HepG2 (cell line): ENCODE data around the gene TTC9. TPM values are rescaled to one million over a fixed set of nuclear protein-coding genes. Genes with fewer than 3 reads are reported as not detected.

ENCODE experiments used
- CENPT ChIP-seq: sonication (generic); formaldehyde crosslinking; IDR thresholded peaks from 2 replicates; pipeline ENCODE4 v1.8.0; 2022; ENCODE audit warnings: low read depth, mild to moderate bottlenecking, moderate library complexity, missing genetic modification reagents
- RORA ChIP-seq: sonication (generic); formaldehyde crosslinking; IDR thresholded peaks from 2 replicates; pipeline ENCODE4 v1.5.0; 2020; ENCODE audit warnings: mild to moderate bottlenecking, missing genetic modification reagents, moderate library complexity
- ZNF318 ChIP-seq: sonication (generic); formaldehyde crosslinking; IDR thresholded peaks from 2 replicates; pipeline ENCODE4 v1.4.0; 2020; ENCODE audit warnings: mild to moderate bottlenecking, missing genetic modification reagents
- polyA plus RNA-seq, 8 experiments: library from polyadenylated mRNA; depleted of rRNA in 3 of 8; stranded (reverse) in 7 of 8; unstranded in 1 of 8; fragments of >200 nt; fragmentation: Illumina TruSeq in 4 of 8; extraction: Trizol in 4 of 8; gene quantifications; 2 replicates each; pipeline versions ENCODE4 v1.2.1 to v1.2.3, GENCODE V29; 2011 to 2016; ENCODE audit warnings: low read depth in 4 of 8, missing spikeins in 1 of 8, mixed read lengths in 1 of 8; ENCODE audit not compliant: insufficient read depth in 1 of 8
- total RNA-seq, 5 experiments: library from RNA; depleted of rRNA; stranded (reverse); fragments of >200 nt; fragmentation: Illumina TruSeq; extraction: Trizol; gene quantifications; 2 replicates each; pipeline ENCODE4 v1.2.3, GENCODE V29; 2016; ENCODE audit warnings: low read depth in 1 of 5
- TF ChIP-seq, protein P1 (sequence below): IDR thresholded peaks from 2 replicates; pipeline ENCODE4 v1.6.1; 2012; ENCODE audit warnings: low read depth, low read length, improper control_type of control experiment

Gene TTC9
- total and polyA plus RNA-seq, 2 of the 13 experiments (the other 11 are each of a cell fraction or from before 2014, with no cell fraction given) = 0.13 to 0.30 TPM

- TF ChIP-seq ZNF318 (CRISPR knock-in tag) = no peak
- TF ChIP-seq, protein P1, sequence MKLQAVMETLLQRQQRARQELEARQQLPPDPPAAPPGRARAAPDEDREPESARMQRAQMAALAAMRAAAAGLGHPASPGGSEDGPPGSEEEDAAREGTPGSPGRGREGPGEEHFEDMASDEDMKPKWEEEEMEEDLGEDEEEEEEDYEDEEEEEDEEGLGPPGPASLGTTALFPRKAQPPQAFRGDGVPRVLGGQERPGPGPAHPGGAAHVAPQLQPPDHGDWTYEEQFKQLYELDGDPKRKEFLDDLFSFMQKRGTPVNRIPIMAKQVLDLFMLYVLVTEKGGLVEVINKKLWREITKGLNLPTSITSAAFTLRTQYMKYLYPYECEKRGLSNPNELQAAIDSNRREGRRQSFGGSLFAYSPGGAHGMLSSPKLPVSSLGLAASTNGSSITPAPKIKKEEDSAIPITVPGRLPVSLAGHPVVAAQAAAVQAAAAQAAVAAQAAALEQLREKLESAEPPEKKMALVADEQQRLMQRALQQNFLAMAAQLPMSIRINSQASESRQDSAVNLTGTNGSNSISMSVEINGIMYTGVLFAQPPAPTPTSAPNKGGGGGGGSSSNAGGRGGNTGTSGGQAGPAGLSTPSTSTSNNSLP = no peak
- TF ChIP-seq CENPT (CRISPR knock-in tag) = no peak
- TF ChIP-seq RORA (CRISPR knock-in tag) = no peak
Measured at GRCh38 chr14:70595443-70596185, 46.1 kb upstream of the TTC9 start (continued).
